Measurements from ENCODE around the gene PHETA2. TPM values are rescaled to one million over a fixed set of nuclear protein-coding genes. Genes with fewer than 3 reads are reported as not detected.

PHETA2 gene
- total RNA-seq, 1 donor from 2014 or later = 41.5 TPM

DNA sequence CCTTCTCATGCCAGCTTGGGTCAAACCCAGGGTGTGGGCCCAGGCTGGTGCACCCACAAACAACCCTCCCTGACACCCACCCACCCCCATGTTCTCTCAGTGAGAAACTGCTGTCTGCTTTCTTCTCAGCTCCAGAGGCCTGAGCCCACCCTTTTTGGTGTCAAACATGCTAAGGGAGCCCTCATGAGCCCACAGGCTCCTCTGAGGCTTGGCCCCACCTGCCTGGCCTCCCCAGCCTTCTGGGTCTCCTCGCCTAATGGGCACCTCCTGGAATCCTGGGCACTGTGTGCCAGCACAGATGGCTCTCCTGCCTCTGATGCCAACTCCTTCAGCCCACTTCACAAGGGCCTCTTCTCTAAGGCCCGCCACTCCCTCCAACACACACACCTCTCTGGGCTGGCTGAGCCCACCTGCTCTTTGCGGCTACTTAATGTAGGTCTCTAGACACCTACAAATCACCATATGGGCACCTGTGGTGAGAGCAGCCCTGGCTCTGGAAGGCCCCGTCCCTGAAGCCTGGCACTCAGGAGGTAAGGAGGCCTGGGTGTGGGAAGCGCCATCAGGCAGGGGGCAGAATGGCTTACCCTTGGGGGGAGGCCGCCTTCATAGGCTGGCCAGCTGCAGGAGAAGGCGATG is 7.8 kb upstream of the PHETA2 start:
- Histone ChIP-seq H3K4me3 (no peak overlapping the region), H3K27me3 (no peaks in the 10 kb centered on the region), H3K27ac (no peak overlapping the region), H3K36me3 (peaks cover 32 to 54% of the 10 kb centered on the region in 2 donors), H3K9me3 (no peaks in the 10 kb centered on the region), H3K4me1 (peaks cover 0 to 9% of the 10 kb centered on the region in 2 donors)
- intact Hi-C loops (cut with DNase I) = no loop called here
- no peak for TF ChIP-seq CTCF (IDR thresholded peaks at IDR 0.05)
- DNase-seq (ENCODE audit: low spot score in 2 of 2) = no peak

DNA sequence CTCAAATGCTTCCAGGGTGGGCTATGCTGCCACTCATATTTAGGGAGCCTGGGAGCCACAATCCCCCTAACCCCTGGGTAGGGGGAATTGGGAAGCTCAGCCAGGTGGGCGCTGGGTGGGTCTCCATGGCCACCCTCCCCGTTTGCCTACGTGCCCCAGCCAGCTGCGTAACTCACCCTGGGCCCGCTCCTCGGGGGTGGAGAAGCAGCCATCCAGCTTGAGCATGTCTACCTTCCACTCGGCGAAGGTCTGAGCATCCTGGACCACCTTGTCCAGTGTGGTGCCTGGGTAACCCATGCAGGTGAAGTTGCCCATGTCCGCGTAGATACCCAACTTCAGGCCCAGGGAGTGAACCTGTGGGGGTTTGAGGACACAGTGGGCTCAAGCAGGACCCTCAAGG is 7.1 kb upstream of the PHETA2 start:
- no peak for TF ChIP-seq CTCF (IDR thresholded peaks at IDR 0.05)
- no peaks in the 10 kb centered on the region for H3K27me3 ChIP-seq
- no peaks in the 10 kb centered on the region for H3K9me3 ChIP-seq
- peaks cover 26 to 49% of the 10 kb centered on the region in 2 donors for H3K36me3 ChIP-seq
- intact Hi-C loops (cut with DNase I) = no loop called here
- DNase-seq (ENCODE audit: low spot score in 2 of 2) = no peak
- H3K4me3 ChIP-seq = no peak overlapping the region
- peaks cover 0 to 15% of the 10 kb centered on the region in 2 donors for H3K4me1 ChIP-seq
- no peak overlapping the region for H3K27ac ChIP-seq

DNA sequence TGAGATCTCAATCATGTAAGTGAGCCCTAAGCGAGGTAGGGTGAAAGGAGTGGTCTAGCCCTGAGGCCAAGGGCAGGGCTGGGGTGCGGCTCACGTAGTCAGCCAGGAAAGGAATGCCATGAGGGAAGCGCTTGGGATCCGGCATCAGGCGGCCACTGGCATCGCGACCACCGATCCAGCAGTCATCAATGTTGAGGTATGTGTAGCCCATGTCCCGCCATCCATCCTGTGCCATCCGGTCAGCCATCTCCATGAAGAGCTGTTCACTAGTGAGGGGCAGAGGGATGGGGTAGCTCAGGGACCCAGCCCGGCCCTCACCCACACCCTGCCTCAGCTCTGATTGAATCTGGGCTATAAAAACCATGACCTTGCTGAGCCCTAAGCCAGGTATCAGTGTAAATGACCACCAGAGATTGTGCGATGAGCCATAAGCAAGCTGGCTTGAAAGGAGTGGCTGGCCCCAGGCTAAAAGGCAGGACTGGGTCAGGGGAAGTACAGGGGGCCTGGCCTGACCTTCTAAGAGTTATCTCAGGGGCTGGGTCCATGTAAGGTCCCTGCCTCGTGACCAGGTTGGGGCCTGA is 6.3 kb upstream of the PHETA2 start:
- H3K36me3 ChIP-seq = peaks cover 18 to 41% of the 10 kb centered on the region in 2 donors
- TF ChIP-seq CTCF (IDR thresholded peaks at IDR 0.05) = no peak
- DNase-seq (ENCODE audit: low spot score in 2 of 2) = no peak
- no peak overlapping the region for H3K4me3 ChIP-seq
- H3K27me3 ChIP-seq = no peaks in the 10 kb centered on the region
- no peak overlapping the region for H3K27ac ChIP-seq
- intact Hi-C loops (cut with DNase I) = no loop called here
- peaks cover 0 to 15% of the 10 kb centered on the region in 2 donors for H3K4me1 ChIP-seq
- H3K9me3 ChIP-seq = no peaks in the 10 kb centered on the region

GRCh38 chr22:42068291-42068690 is 5.8 kb upstream of the PHETA2 start:
- no peak for DNase-seq (ENCODE audit: low spot score in 2 of 2)
- no peak for TF ChIP-seq CTCF (IDR thresholded peaks at IDR 0.05)

DNA sequence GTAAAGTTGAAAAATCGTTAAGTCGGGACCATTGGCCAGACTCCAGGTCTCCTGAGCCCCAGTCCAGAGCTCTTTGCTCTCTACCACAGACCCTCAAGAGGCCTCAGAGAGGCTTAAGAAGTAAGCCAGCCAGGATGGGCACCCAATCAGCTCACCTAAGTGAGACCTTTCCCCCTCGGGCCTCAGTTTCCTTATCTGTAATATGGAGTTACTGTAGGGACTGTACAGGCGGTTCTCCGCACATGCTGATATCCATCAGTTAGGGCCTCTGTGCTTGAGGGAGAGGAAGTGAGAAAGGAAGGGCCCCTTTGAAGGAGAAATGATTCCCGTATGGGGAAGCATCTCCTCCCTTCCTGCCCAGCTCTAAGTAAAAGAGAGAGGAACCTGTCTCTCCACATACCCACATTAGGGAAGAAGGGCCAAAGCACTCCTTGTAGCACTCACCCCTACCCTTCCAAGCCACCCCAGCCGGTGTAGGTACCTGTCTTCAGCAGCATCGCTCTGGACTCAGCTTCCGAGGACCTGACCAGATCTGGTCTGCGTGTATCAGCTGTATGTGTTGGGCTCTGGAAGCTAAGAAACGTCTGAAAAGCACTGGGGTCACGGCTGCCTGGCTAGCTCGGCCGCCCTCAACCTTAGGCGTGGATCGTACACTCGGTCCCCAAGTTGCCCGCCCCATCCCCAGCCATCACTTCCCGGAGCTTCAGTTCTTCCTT is 4.1 kb upstream of the PHETA2 start:
- H3K36me3 ChIP-seq = peaks cover 14 to 30% of the 10 kb centered on the region in 2 donors
- H3K27ac ChIP-seq = peak overlapping the region; percentile 81 to 84
- peak overlapping the region; percentile 46 to 73 for H3K4me3 ChIP-seq
- no peaks in the 10 kb centered on the region for H3K27me3 ChIP-seq
- H3K4me1 ChIP-seq = peaks cover 0 to 23% of the 10 kb centered on the region in 2 donors
- no peak for DNase-seq (ENCODE audit: low spot score in 2 of 2)
- TF ChIP-seq CTCF (IDR thresholded peaks at IDR 0.05) = no peak
- no peaks in the 10 kb centered on the region for H3K9me3 ChIP-seq
- intact Hi-C loops (cut with DNase I) = loop anchor here (1.0 to 10.0 kb wide), 4 partner anchors 9 to 1115 kb away; partner anchors contain the start of genes CENPM, NDUFA6, SMDT1 and TTLL12

More at GRCh38 chr22:42068291-42068690, 5.8 kb upstream of the PHETA2 start:
- H3K27ac ChIP-seq = no peak overlapping the region
- no peak overlapping the region for H3K4me3 ChIP-seq
- no peaks in the 10 kb centered on the region for H3K9me3 ChIP-seq
- peaks cover 0 to 15% of the 10 kb centered on the region in 2 donors for H3K4me1 ChIP-seq
- intact Hi-C loops (cut with DNase I) = no loop called here
- no peaks in the 10 kb centered on the region for H3K27me3 ChIP-seq
- H3K36me3 ChIP-seq = peaks cover 14 to 36% of the 10 kb centered on the region in 2 donors
